Measurements from ENCODE around the gene CCDC78.

DNA sequence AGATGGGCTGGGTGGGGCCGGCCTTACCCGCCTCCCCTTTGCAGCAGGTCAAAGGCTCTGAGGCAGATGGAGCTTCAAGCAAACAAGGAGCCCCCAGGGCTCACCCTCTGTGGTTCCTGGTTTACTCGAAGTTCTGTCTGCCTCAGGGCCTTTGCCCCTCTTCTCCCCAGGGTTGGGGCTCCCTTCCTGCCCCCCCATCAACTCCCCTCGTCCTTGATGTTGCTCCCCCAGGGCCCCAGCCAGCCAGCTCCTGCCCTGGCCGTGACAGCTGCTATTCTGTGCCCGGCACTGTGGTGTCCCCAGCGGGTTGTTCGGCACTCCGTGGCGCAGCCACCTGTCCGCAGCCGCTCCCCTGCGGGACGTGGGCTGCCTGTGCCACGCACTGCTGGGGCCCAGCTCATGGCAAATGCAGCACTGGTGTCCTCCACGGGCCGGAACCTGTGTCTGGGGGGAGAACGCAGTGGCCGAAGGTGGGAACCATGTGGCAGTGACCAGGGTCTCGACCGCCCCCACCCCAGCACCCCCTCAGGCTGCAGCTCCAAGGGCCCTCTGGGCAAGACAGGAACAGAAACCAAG is 15.7 kb downstream of the CCDC78 start:
- TF ChIP-seq, protein P1, sequence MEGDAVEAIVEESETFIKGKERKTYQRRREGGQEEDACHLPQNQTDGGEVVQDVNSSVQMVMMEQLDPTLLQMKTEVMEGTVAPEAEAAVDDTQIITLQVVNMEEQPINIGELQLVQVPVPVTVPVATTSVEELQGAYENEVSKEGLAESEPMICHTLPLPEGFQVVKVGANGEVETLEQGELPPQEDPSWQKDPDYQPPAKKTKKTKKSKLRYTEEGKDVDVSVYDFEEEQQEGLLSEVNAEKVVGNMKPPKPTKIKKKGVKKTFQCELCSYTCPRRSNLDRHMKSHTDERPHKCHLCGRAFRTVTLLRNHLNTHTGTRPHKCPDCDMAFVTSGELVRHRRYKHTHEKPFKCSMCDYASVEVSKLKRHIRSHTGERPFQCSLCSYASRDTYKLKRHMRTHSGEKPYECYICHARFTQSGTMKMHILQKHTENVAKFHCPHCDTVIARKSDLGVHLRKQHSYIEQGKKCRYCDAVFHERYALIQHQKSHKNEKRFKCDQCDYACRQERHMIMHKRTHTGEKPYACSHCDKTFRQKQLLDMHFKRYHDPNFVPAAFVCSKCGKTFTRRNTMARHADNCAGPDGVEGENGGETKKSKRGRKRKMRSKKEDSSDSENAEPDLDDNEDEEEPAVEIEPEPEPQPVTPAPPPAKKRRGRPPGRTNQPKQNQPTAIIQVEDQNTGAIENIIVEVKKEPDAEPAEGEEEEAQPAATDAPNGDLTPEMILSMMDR (IDR thresholded peaks at IDR 0.05; ENCODE audit: low read length): no peak
- TF ChIP-seq EZH2 (optimal IDR thresholded peaks at IDR 0.05; ENCODE audit: low read depth, low read length): no peak
